ENCODE results near the gene EMX1.

Gene EMX1

GRCh38 chr2:72980535-72981217 is 63.4 kb downstream of the EMX1 start:
- no peak for DNase-seq (ENCODE audit: low read depth, low spot score)

GRCh38 chr2:72981536-72981935 is 64.2 kb downstream of the EMX1 start:
- DNase-seq (ENCODE audit: low read depth, low spot score), result no peak

- DNase-seq (ENCODE audit: low read depth, low spot score), result no peak
Measured at GRCh38 chr2:72982219-72982618, 64.9 kb downstream of the EMX1 start.

- DNase-seq (ENCODE audit: low read depth, low spot score), result no peak
Measured at GRCh38 chr2:72982781-72983499, 65.6 kb downstream of the EMX1 start.

- DNase-seq (ENCODE audit: low read depth, low spot score), result no peak
Measured at GRCh38 chr2:72983500-72984161, 66.3 kb downstream of the EMX1 start.

- no peak for DNase-seq (ENCODE audit: low read depth, low spot score)
Measured at GRCh38 chr2:72984172-72984671, 66.9 kb downstream of the EMX1 start.

All from brain pericyte (primary cell).